ENCODE data around the gene CASP8. TPM values are rescaled to one million over a fixed set of nuclear protein-coding genes. Genes with fewer than 3 reads are reported as not detected.
A peak's percentile ranks its signal among the peaks of the same experiment; 100 is the strongest.

The CASP8 gene
- total and polyA plus RNA-seq, 2 of the 13 experiments (the other 11 are each of a cell fraction or from before 2014, with no cell fraction given), result 25.0 to 52.8 TPM

DNA sequence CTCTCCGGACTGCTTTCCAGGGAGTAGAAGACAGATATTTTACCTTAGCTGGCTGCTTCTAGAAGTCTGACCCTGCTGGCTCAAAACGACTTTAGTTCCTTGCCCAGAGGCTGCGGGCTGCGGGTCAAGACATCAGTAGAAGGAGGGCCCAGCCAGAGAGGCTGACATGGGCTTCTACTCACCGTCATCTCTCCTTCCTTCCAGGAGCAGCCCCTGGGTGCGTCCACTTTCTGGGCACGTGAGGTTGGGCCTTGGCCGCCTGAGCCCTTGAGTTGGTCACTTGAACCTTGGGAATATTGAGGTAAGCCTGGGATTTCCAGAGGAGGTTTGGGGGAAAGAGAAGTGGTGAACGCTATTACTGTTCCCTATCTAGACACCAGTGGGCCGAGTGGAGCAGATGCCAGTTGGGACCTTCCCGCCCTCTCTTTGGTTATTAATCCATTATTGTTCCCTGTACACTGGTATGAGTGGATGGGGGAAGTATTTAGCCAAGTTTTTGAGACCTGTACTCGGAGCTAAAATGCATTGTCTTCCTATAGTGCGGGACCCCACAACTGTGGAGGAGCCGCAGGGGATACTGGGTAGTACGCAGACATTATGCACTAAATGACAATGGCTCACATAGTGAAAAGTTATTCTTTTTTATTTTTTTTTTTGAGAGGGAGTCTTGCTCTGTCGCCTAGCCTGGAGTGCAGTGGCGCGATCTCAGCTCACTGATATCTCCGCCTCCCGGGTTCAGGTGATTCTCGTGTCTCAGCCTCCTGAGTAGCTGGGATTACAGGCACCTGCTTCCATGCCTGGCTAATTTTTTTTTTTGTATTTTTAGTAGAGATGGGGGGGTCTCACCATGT, 26.3 kb upstream of the CASP8 start (continued):
- TF ChIP-seq ZNF558 (CRISPR knock-in tag; IDR thresholded peaks at IDR 0.05; ENCODE audit: borderline replicate concordance), result no peak
- no peak for TF ChIP-seq TMF1 (CRISPR knock-in tag; IDR thresholded peaks at IDR 0.05; ENCODE audit: low read depth)
- no peak for TF ChIP-seq TOE1 (CRISPR knock-in tag; IDR thresholded peaks at IDR 0.05)
- TF ChIP-seq ZNF274 (CRISPR knock-in tag; IDR thresholded peaks at IDR 0.05), result no peak
- TF ChIP-seq, protein P1, sequence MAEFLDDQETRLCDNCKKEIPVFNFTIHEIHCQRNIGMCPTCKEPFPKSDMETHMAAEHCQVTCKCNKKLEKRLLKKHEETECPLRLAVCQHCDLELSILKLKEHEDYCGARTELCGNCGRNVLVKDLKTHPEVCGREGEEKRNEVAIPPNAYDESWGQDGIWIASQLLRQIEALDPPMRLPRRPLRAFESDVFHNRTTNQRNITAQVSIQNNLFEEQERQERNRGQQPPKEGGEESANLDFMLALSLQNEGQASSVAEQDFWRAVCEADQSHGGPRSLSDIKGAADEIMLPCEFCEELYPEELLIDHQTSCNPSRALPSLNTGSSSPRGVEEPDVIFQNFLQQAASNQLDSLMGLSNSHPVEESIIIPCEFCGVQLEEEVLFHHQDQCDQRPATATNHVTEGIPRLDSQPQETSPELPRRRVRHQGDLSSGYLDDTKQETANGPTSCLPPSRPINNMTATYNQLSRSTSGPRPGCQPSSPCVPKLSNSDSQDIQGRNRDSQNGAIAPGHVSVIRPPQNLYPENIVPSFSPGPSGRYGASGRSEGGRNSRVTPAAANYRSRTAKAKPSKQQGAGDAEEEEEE (CRISPR knock-in tag; IDR thresholded peaks at IDR 0.05; ENCODE audit: borderline replicate concordance), result no peak
- no peak for TF ChIP-seq ZNF567 (CRISPR knock-in tag; IDR thresholded peaks at IDR 0.05; ENCODE audit: borderline replicate concordance)
- TF ChIP-seq ZNF75D (CRISPR knock-in tag; IDR thresholded peaks at IDR 0.05; ENCODE audit: borderline replicate concordance), result no peak
- TF ChIP-seq ZBTB42 (CRISPR knock-in tag; IDR thresholded peaks at IDR 0.05), result 0 out of 2 replicates have a peak, but pooled peaks have one; percentile 1
- TF ChIP-seq, protein P2, sequence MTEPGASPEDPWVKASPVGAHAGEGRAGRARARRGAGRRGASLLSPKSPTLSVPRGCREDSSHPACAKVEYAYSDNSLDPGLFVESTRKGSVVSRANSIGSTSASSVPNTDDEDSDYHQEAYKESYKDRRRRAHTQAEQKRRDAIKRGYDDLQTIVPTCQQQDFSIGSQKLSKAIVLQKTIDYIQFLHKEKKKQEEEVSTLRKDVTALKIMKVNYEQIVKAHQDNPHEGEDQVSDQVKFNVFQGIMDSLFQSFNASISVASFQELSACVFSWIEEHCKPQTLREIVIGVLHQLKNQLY (CRISPR knock-in tag; IDR thresholded peaks at IDR 0.05), result no peak
- TF ChIP-seq ZNF350 (CRISPR knock-in tag; IDR thresholded peaks at IDR 0.05; ENCODE audit: borderline replicate concordance, low read depth), result peak; percentile 30; the same call in 1 of the 2 replicates
- no peak for TF ChIP-seq ZNF337 (CRISPR knock-in tag; IDR thresholded peaks at IDR 0.05; ENCODE audit: borderline replicate concordance, low read depth)
- no peak for TF ChIP-seq ZNF629 (CRISPR knock-in tag; conservative IDR thresholded peaks at IDR 0.05)
- TF ChIP-seq KLF16 (CRISPR knock-in tag; IDR thresholded peaks at IDR 0.05), result peak in 1 of 2 experiments; percentile 5; a peak in 1 of 4 replicates
- TF ChIP-seq MBNL3 (CRISPR knock-in tag; conservative IDR thresholded peaks at IDR 0.05), result no peak
- TF ChIP-seq, protein P3, sequence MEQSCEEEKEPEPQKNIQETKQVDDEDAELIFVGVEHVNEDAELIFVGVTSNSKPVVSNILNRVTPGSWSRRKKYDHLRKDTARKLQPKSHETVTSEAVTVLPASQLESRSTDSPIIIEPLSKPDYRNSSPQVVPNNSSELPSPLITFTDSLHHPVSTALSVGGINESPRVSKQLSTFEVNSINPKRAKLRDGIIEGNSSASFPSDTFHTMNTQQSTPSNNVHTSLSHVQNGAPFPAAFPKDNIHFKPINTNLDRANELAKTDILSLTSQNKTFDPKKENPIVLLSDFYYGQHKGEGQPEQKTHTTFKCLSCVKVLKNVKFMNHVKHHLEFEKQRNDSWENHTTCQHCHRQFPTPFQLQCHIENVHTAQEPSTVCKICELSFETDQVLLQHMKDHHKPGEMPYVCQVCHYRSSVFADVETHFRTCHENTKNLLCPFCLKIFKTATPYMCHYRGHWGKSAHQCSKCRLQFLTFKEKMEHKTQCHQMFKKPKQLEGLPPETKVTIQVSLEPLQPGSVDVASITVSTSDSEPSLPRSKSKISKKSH (CRISPR knock-in tag; IDR thresholded peaks at IDR 0.05; ENCODE audit: borderline replicate concordance), result no peak
- TF ChIP-seq SRY (CRISPR knock-in tag; IDR thresholded peaks at IDR 0.05), result no peak
- TF ChIP-seq, protein P4, sequence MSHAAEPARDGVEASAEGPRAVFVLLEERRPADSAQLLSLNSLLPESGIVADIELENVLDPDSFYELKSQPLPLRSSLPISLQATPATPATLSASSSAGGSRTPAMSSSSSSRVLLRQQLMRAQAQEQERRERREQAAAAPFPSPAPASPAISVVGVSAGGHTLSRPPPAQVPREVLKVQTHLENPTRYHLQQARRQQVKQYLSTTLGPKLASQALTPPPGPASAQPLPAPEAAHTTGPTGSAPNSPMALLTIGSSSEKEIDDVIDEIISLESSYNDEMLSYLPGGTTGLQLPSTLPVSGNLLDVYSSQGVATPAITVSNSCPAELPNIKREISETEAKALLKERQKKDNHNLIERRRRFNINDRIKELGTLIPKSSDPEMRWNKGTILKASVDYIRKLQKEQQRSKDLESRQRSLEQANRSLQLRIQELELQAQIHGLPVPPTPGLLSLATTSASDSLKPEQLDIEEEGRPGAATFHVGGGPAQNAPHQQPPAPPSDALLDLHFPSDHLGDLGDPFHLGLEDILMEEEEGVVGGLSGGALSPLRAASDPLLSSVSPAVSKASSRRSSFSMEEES (CRISPR knock-in tag; IDR thresholded peaks at IDR 0.05), result no peak
- no peak for TF ChIP-seq ZNF7 (CRISPR knock-in tag; IDR thresholded peaks at IDR 0.05)
- no peak for TF ChIP-seq KMT2A (CRISPR knock-in tag; IDR thresholded peaks at IDR 0.05)
- TF ChIP-seq ONECUT2 (CRISPR knock-in tag; IDR thresholded peaks at IDR 0.05), result 0 out of 2 replicates have a peak, but pooled peaks have one; percentile 7
- no peak for TF ChIP-seq KLF13 (CRISPR knock-in tag; IDR thresholded peaks at IDR 0.05)
- TF ChIP-seq, protein P5, sequence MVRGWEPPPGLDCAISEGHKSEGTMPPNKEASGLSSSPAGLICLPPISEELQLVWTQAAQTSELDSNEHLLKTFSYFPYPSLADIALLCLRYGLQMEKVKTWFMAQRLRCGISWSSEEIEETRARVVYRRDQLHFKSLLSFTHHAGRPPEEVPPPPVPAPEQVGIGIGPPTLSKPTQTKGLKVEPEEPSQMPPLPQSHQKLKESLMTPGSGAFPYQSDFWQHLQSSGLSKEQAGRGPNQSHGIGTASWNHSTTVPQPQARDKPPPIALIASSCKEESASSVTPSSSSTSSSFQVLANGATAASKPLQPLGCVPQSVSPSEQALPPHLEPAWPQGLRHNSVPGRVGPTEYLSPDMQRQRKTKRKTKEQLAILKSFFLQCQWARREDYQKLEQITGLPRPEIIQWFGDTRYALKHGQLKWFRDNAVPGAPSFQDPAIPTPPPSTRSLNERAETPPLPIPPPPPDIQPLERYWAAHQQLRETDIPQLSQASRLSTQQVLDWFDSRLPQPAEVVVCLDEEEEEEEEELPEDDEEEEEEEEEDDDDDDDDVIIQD (CRISPR knock-in tag; IDR thresholded peaks at IDR 0.05; ENCODE audit: low read depth), result no peak; the same call in 1 of the 2 replicates
- TF ChIP-seq ZNF264 (CRISPR knock-in tag; IDR thresholded peaks at IDR 0.05), result no peak
- TF ChIP-seq NBN (conservative IDR thresholded peaks at IDR 0.05), result no peak

All from HepG2 (cell line).